HK-2 (cell line): ENCODE results near the gene TDRD3.
"Not testable (repeated sequence)": the region's sequence is repeated elsewhere in the genome, so short reads cannot be mapped to it uniquely, and the experiment has no call there.

ENCODE experiments used
- DNase-seq: peaks from one replicate; pipeline ENCODE4 v3.0.0-alpha.2; 2018; ENCODE audit not compliant: unreplicated experiment

Gene TDRD3

DNA sequence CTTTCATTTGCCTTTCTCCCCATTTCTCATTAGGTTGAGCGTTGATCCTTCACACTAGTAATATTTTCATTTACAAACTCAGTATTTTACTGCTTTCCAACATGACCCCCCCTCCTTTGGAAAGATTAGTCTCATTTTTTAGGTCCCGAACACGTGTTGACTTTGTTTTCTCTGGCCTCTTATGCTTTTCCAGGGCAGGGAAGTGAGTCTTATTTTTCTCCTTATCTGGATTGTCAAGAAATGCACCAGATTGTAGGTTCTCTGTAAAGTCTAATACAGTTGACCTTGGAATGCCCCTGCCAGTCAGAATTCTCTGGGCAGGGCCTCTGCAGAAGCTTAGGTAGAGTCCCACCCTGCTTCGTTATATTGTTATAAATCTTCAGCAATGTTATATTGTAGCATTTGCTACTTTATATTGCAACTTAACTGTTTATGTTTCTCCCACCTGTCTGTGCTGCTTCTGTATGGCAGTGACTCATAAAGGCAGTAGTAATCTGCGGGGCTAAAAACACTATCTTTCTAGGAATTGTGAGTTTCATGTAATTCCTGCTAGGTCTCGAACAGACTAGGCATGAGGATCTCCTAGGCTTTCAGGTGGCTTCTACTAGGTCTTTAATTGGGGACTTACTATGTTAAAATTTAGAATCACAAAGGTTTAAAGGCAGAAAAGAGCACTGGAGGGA lies 2.0 kb downstream of the TDRD3 start:
- DNase-seq = no peak

DNA sequence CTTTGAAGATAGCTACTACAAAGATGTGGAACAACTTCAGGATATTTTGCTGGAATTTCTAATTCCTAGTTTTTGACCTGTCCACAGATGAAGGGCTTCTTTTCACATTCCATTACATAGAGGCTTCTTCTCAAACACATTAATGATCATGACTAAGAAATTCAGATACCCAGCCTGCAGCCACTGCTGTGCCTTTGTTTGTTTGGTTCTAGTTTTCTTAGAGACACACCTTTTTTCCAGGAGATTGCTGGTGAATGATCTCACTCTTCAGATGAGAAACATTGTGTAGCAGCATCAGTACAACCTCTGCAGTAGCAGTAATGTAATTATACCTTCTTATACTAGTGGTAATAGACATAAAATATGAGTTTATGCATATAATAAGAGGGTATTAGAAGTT lies 5.0 kb downstream of the TDRD3 start:
- DNase-seq = no peak

DNA sequence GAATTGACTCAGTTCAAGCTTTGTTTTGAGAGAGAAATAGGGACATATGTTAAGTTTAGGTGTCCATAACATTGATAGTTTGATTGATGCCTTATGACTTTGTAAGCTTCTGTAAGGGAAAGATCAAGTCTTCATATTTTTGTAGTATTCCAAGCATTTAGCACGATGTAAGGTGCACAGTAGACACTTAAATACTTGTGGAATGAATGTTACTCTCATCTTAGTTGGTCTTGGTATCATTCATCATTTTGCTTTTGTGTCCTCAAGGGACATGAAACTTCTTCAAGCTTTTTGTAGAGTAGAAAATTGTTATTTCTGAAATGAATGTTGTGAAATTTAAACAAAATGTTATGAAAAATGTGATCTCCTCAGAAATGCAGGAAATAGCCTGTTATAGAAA lies 10.1 kb downstream of the TDRD3 start:
- DNase-seq = no peak

DNA sequence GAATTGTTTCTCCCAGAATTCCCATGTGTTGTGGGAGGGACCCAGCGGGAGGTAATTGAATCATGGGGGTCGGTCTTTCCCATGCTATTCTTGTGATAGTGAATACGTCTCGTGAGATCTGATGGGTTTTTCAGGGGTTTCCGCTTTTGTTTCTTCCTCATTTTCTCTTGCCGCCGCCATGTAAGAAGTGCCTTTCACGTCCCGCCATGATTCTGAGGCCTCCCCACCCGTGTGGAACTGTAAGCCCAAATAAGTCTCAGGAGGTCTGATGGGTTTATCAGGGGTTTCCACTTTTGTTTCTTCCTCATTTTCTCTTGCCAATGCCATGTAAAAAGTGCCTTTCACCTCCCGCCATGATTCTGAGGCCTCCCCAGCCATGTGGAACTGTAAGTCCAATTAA lies 10.8 kb downstream of the TDRD3 start:
- DNase-seq = not testable (repeated sequence)

DNA sequence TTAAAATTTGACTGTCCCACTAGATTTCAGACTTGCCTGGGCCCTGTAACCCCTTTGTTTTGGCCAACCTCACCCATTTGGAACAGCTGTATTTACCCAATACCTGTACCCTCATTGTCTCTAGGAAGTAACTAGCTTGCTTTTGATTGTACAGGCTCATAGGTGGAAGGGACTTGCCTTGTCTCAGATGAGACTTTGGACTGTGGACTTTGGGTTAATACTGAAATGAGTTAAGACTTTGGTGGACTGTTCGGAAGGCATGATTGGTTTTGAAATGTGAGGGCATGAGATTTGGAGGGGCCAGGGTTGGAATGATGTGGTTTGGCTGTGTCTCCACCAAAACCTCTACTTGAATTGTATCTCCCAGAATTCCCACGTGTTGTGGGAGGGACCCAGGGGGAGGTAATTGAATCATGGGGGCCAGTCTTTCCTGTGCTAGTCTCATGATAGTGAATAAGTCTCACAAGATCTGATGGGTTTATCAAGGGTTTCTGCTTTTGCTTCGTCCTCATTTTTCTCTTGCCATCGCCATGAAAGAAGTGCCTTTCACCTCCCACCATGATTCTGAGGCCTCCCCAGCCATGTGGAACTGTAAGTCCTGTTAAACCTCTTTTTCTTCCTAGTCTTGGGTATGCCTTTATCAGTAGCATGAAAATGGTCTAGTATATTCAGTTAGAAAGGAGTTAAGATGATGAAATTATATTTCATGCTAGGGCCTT lies 12.7 kb downstream of the TDRD3 start:
- not testable (repeated sequence) for DNase-seq

DNA sequence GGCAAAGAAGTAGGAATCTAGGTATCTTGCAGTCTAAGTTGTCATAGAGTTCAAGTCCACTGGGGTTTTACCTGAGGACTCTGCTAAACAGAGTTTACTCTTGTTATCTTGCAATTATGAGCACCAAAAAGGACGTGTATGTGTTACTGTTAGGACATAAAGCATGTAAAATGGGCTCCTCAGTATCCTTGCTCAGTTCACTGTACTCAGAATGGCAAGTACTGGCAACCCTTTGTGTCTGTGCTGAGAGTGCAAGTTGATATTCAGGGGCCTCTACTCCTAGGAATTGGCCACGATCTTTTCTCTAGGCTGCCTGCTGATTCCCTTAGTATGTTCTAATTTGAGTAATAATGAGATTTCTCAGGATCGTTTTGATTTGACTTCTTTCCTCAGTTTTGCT lies 13.3 kb downstream of the TDRD3 start:
- DNase-seq = no peak

DNA sequence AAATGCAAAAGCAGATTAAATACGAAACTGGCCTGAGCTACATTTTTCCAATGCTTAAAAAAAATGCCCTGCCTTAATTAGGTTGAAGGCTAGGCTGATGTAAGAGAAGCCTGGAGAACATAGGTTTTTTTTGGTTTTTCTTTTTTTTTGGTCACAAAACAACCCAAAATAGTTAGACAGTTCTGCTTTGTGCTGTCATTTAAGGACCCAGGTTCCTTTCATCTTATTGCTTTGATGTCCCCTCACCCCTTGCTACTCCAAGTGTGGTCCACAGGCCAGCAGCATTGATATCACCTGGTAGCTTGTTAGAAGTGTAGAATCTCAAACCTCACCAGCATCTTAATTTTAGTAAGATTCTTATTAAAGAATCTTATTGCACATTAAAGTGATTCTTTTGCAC lies 14.4 kb downstream of the TDRD3 start:
- no peak for DNase-seq

DNA sequence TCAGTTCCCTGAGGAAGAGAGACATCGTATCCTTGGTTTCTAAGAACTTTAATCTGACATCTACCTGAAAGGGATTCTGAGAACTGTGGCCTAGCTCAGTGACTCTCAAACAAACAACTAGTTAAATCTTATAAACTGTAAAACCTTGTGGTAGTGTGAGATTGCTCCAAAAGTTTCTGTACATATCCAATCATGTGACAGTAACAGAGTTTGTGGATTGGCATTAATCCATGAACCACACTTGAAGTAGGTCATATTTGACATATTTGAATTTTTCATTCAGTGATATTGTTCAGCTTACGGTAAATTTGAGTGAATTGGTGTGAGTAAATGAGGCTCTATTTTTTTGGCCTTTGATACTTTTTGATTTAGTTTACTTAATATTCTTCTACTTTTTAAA lies 15.0 kb downstream of the TDRD3 start:
- DNase-seq = no peak

DNA sequence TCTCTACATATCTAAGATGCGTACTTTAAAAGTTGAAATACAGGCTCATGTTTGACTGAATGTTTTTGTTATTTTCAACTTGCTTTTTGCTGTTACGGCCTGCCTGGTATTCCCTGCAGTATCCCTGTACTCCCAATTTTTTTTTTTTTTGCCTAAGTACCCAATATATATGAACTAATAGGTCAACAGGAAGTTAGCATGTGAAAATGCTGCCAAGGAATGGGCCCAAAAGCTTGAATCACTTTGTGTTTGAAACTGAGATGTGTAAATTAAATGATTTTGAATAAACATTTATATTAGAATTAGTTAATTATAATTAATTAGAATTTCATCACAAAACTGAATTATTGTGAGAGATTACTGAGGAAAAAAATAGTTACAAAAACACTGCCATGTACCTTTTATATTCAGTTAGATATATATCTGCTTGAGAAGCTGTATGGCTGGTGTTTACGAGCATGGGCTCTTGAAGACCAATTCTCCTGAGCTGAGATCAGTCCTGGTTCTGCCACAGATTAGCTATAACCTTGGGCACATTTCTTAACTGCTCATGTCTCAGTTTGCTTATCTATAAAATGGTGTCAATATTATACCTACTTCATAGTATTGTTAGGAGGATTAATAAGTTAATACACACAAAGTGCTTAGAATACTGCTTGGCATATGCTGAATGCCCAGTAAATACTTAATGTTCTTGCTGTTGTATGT lies 16.0 kb downstream of the TDRD3 start:
- no peak for DNase-seq

DNA sequence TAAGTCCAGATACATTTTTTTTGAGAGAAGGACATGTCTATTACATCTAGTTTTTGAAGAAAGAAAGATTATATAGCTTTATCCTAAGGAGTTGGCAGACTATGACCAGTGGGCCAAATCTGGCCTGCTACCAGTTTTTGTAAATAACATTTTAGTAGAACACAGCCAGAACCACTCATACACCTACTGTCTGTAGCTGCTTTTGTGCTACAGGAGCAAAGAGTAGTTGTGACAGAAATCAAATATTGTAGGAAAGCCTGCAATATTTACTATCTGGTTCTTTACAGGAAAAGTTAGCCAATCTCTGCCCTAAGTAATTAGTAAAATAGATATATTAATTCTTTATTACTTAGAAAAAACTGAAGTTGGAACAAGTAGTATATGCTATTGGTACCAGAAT lies 17.2 kb downstream of the TDRD3 start:
- no peak for DNase-seq

DNA sequence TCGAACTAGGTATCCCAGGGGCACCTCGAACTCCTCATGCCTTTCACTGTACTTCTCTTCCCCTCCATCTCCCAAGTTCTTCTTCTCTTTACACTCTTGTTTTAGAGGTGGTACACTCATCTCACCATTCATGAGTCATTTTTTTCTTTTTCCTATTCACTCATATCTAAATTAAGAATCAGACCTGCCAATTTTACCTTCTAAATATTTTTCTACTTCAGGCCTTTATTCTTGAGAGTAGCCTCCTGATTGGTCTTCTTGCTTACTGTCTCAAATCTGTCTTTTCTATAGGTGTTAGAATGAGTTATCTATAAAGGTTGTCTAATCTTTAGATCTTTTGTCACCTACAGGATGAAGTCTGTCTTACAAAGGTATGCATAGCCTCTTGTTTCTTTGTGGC lies 20.7 kb downstream of the TDRD3 start:
- DNase-seq = no peak

DNA sequence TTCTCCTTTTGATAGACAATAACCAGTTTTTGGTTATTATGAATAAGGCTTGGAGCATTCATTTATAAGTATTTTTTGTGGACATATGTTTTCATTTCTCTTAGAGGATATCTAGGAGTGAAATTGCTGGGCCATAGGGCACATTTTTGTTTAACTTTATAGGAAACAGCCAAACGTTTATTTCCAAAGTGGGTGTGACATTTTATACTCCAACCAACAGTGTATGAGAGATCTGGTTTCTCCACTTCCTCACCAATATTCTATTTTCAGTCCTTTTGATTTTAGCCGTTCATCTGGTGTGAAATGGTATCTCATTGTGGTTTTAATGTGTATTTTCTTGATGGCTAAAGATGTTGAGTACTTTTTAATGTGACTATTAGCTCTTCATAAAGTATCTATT lies 21.9 kb downstream of the TDRD3 start:
- DNase-seq = no peak

DNA sequence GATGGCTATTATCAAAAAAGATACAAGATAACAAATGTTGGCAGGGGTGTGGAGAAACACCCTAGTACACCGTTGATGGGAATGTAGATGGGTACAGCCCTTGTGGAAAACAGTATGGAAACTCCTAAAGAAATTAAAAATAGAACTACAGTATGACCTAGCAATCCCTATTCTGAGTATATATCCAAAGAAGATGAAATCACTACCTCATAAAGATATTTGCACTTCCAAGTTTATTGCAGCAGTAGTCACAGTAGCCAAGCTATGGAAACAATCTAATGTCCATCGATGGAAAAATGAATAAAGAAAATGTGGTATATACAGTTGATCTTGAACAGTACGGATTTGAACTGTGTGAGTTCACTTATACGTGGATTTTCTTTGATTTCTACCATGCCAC lies 28.3 kb downstream of the TDRD3 start:
- DNase-seq = no peak

DNA sequence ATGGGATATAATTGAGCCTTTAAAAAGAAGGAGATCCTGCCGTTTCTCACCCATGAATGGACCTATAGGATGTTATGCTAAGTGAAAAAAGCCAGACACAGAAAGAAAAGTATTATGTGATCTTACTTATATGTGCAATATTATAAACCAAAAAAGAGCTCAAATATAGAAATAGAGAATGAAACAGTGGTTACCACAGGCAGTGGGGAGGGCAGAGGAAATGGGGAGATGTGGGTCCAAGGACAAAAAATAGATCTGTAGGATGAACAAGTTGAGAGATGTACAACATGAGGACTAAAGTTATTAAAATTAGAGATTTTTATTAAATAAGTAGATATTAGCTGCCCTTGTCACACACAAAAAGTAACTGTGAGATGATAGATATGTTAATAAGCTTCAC lies 29.1 kb downstream of the TDRD3 start:
- no peak for DNase-seq

DNA sequence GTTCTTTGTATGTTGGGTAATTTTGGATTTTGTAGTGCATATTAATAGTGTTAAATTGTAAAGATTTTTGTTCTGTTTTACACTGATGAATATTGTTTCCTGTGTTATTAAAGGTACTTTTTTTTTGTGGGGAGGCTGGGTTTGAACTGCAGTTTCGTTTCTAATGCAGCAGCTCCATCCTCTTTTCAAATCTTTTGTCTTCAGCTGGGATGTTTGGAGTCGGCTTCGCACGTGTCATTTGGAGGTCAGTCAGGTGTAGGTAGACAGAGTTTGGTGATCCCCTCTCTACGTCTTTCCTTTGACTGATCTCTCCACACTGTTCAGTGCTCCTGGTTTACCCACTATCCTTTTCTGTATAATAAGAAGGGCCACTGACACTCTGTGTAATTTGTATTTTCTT lies 30.3 kb downstream of the TDRD3 start:
- DNase-seq = no peak

DNA sequence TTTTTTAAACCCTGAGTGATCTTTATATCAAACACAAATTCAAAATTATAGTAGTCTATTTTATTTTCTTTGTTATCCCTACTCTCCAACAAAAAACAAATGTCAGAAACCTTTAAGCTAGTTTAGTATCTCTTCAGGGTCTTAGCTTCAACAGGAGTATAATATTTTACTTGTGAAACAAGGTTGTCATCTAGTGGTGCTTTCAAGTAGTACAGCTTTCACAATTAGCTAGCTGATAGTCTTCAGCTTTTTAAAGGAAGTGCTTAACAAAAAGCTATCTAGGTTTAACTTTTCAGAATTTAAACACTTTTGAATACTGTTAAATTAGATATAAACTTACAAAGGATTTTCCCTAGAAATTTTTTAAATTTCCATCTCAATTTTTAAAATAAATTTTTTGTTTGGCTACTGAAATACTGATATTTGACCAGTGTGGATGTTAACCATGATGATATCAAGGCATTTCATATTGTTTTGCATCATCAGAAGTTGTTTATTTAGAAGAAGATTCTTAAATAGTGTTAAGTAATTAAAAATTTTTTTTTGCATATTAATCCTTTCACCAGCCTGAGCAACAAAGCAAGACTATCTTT lies 34.2 kb downstream of the TDRD3 start:
- DNase-seq = no peak

DNA sequence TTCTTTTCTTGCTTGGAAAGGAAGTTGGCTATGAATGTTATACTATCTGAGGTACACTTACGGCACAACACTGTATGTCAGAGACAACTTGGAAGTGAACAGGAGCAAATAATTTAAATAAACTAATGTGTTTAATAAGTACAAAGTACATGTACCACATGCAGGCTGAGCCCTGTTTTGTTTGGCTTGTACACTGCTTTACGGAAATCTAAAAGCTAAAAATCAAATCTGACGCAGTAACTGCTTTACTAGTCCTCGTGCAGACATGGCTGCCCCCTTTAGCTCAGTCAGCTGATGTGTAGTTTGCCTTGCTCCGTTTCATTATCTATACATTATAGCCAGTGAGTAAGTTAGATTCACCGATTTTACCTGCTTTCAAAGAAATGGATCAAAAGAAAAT lies 36.5 kb downstream of the TDRD3 start:
- DNase-seq = no peak

DNA sequence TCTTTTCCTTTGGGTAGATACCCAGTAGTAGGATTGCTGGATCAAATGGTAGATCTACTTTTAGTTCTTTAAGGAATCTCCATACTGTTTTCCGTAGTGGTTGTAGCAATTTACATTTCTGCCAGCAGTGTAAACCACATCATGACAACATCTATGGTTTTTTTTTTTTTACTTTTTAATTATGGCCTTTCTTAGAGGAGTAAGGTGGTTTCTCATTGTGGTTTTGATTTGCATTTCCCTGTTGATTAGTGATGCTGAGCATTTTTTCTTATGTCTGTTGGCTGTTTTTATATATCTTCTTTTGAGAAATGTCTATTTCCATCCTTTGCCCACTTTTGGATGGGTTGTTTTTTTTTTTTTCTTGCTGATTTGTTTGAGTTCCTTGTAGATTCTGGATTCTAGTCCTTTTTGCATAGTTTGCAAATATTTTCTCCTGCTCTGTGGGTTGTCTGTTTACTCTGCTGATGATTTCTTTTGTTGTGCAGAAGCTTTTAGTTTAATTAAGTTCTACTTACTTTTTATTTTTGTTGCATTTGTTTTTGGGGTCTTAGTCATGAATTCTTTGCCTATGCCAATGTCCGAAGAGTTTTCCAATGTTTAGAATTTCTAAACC lies 38.8 kb downstream of the TDRD3 start:
- DNase-seq = no peak

DNA sequence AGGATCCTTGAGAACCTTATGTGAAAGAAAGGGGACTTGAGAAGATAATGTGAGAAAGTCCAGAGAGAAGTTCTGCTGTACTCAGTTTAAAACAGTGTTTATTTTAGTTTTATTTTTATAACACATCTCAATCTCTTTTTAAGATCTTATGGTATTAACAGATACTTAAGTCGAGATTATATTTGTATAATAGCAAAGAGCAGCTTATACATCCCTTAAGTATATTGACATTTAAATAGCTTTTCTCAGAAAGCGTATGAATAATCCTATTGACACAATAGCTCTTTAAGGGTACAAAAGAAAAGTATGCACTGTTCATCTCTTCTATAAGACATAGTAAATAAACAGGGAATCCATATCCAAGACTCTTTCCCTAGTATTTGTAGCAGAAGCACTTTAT lies 42.2 kb downstream of the TDRD3 start:
- DNase-seq = no peak

DNA sequence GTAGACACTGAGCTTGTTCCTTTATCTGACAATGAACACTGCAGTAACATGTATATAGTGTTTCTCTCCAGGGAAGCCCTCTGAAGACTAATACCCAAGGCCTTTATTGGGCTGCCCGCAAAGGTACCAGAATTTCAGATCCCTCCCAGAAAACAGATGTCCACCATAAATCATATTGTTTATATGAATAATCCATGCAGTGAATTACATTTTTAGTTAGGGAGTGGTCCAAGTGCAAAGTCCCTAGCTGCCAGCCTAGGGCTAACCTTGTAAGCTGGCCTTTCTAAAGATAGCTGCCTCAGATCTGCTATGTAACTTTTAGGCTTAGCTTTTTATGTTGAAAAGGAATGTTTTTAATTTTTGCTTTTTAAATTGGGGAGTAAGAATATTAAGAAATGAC lies 44.7 kb downstream of the TDRD3 start:
- DNase-seq = no peak

DNA sequence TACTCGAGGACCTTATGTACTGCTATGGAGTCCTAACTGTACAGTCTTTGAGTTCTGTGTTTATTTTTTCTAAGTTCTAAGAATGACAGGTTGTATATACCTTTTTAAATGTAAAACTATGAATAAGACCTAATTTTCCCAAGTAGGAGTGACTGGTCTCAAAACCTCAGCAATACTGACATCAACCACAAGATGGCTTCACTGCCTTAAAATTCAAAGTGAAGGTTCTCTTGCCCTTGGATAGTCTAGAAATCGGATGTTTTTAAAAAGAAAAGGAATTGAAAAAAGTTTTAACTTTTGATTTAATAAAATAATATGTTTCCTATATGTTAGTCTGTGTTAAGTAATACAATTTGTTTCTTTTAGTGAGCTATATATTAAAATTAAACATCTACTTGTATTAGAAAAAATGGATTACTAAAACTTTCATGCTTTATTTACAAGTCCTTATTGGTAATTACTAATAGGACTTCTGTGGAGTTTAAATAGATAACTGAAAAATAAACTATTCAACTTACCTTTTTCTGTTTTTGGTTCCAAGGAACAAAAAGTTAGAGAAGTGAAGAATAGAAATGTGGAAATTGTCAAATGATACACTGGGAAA lies 52.0 kb downstream of the TDRD3 start:
- DNase-seq = no peak

DNA sequence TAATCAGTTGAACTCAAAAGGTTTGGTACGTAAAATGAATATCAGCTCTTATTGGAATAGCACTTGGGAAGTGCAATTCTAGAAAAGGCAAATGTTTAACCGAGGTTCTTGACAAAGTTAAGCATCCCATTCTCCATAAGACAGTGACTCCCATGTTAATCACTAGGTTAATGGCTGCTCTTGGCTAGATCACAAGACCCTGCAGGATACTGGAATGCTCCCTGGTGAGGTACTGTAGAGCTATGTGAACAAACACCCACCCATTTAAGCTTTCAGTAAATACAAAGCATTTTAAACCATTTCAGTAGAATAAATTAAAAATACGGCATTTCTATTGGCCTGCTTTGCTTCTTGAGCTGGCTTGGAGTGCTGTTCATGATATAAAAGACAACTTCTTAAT lies 56.5 kb downstream of the TDRD3 start:
- DNase-seq = peak; percentile 6
